IMR-90 (cell line): Measurements from ENCODE around the gene OTUD5. TPM values are rescaled to one million over a fixed set of nuclear protein-coding genes. Genes with fewer than 3 reads are reported as not detected.

Source experiments
- ATAC-seq: fragments of 200-7000 bp; cut with Tn5 transposase; 2 replicates; pipeline ENCODE4 v1.9.1; 2020; ENCODE audit warnings: low read depth, mild to moderate bottlenecking, moderate library complexity
- BruUV-seq: library from RNA; stranded (reverse); fragments of 400-500 nt; replicated peaks from 2 replicates; lab custom pipeline; 2021; lab: Mats Ljungman, UMichigan
- CTCF ChIA-PET: fragments of 300-600 bp; formaldehyde crosslinking; extraction: SDS; loops from one replicate; lab custom pipeline; 2021; ENCODE audit warnings: antibody characterized with exemption; lab: Yijun Ruan, JAX
- POLR2A ChIA-PET: fragments of 300-600 bp; sonication (Branson Sonifier 250); formaldehyde crosslinking; loops from one replicate; lab custom pipeline; 2022; ENCODE audit warnings: antibody characterized with exemption; ENCODE audit not compliant: unreplicated experiment; lab: Charles Lee
- DNase-seq: peaks from one replicate; pipeline ENCODE4 v3.0.0; 2013
- H2AFZ ChIP-seq: replicated peaks from 2 replicates; pipeline ENCODE3; 2013; ENCODE audit warnings: low read length, mild to moderate bottlenecking; ENCODE audit not compliant: poor library complexity
- H2AK5ac ChIP-seq: 2 replicates; pipeline ENCODE4 v1.6.1; 2013; ENCODE audit warnings: low read depth, low read length, inconsistent platforms
- H2AK9ac ChIP-seq: replicated peaks from 2 replicates; pipeline ENCODE3; 2013; ENCODE audit warnings: mild to moderate bottlenecking, low read depth, low read length, moderate library complexity; ENCODE audit not compliant: poor library complexity
- H2BK120ac ChIP-seq: 2 replicates; pipeline ENCODE4 v1.6.1; 2013; ENCODE audit warnings: low read depth, low read length, inconsistent platforms
- H2BK15ac ChIP-seq: 3 replicates; pipeline ENCODE4 v1.6.1; 2013; ENCODE audit warnings: low read depth, low read length, inconsistent platforms
- H2BK20ac ChIP-seq: 2 replicates; pipeline ENCODE4 v1.6.1; 2013; ENCODE audit warnings: low read depth, mild to moderate bottlenecking, inconsistent platforms, low read length, moderate library complexity
- H2BK5ac ChIP-seq: 2 replicates; pipeline ENCODE4 v1.6.1; 2013; ENCODE audit warnings: mild to moderate bottlenecking, low read depth, low read length, inconsistent platforms; ENCODE audit not compliant: poor library complexity, severe bottlenecking
- H3K14ac ChIP-seq: replicated peaks from 2 replicates; pipeline ENCODE4 v1.6.1; 2013; ENCODE audit warnings: low read depth, low read length, inconsistent platforms
- H3K18ac ChIP-seq: 2 replicates; pipeline ENCODE4 v1.6.1; 2013; ENCODE audit warnings: low read depth, low read length, control low read depth
- H3K23ac ChIP-seq: 2 replicates; pipeline ENCODE4 v1.6.1; 2013; ENCODE audit warnings: low read depth, low read length, inconsistent platforms
- H3K27ac ChIP-seq: 2 replicates; pipeline ENCODE4 v1.5.1; 2013; ENCODE audit warnings: mild to moderate bottlenecking, control low read depth, low read length; ENCODE audit not compliant: insufficient read depth
- H3K27me3 ChIP-seq: 2 replicates; pipeline ENCODE4 v1.6.1; 2013; ENCODE audit warnings: low read length; ENCODE audit not compliant: control insufficient read depth, insufficient read depth
- H3K36me3 ChIP-seq: 2 replicates; pipeline ENCODE4 v1.6.1; 2013; ENCODE audit warnings: low read length, mixed read lengths; ENCODE audit not compliant: control insufficient read depth, insufficient read depth
- H3K4ac ChIP-seq: 2 replicates; pipeline ENCODE4 v1.6.1; 2013; ENCODE audit warnings: low read depth, low read length, inconsistent platforms
- H3K4me1 ChIP-seq: 2 replicates; pipeline ENCODE4 v1.6.1; 2013; ENCODE audit warnings: low read length, mixed read lengths; ENCODE audit not compliant: control insufficient read depth, insufficient read depth
- H3K4me2 ChIP-seq: 2 replicates; pipeline ENCODE4 v1.6.1; 2013; ENCODE audit warnings: low read depth, mild to moderate bottlenecking, control low read depth, low read length, moderate library complexity
- H3K4me3 ChIP-seq: 2 replicates; pipeline ENCODE4 v1.5.1; 2013; ENCODE audit warnings: low read depth, mild to moderate bottlenecking, control low read depth, low read length, moderate library complexity; ENCODE audit not compliant: insufficient read depth
- H3K56ac ChIP-seq: 2 replicates; pipeline ENCODE4 v1.6.1; 2013; ENCODE audit warnings: low read length, inconsistent platforms; ENCODE audit not compliant: insufficient read depth; ENCODE audit errors: extremely low read depth
- H3K79me1 ChIP-seq, 2 experiments: 2 replicates each; pipeline ENCODE4 v1.6.1; 2013; ENCODE audit warnings: low read length in 2 of 2, inconsistent platforms in 1 of 2, low read depth in 1 of 2
- H3K9ac ChIP-seq: 2 replicates; pipeline ENCODE4 v1.6.1; 2013; ENCODE audit warnings: low read depth, low read length, control low read depth
- H3K9me1 ChIP-seq: 2 replicates; pipeline ENCODE4 v1.6.1; 2013; ENCODE audit warnings: low read length, inconsistent platforms; ENCODE audit not compliant: insufficient read depth
- H3K9me3 ChIP-seq: 2 replicates; pipeline ENCODE4 v1.6.1; 2013; ENCODE audit warnings: low read length; ENCODE audit not compliant: control insufficient read depth, insufficient read depth
- H4K20me1 ChIP-seq: 2 replicates; pipeline ENCODE4 v1.6.1; 2013; ENCODE audit warnings: low read length, inconsistent platforms; ENCODE audit not compliant: insufficient read depth
- H4K5ac ChIP-seq: 2 replicates; pipeline ENCODE4 v1.6.1; 2013; ENCODE audit warnings: mild to moderate bottlenecking, low read depth, low read length, control low read depth
- H4K8ac ChIP-seq, 2 experiments: 2 replicates each; pipeline ENCODE4 v1.6.1; 2013; ENCODE audit warnings: low read depth in 2 of 2, low read length in 2 of 2, control low read depth in 1 of 2, inconsistent platforms in 1 of 2
- H4K91ac ChIP-seq: 2 replicates; pipeline ENCODE4 v1.6.1; 2013; ENCODE audit warnings: low read depth, low read length, inconsistent platforms; ENCODE audit not compliant: insufficient read depth
- CEBPB ChIP-seq: IDR thresholded peaks from 2 replicates; pipeline ENCODE4 v1.6.1; 2012; ENCODE audit warnings: low read depth, low read length, improper control_type of control experiment
- CHD1 ChIP-seq: IDR thresholded peaks from 2 replicates; pipeline ENCODE4 v1.6.1; 2012; ENCODE audit warnings: low read depth, low read length, improper control_type of control experiment
- FOS ChIP-seq: fragments of 150-350 bp; IDR thresholded peaks from 2 replicates; pipeline ENCODE4 v1.6.1; 2016; ENCODE audit warnings: low read depth, low read length
- MAFK ChIP-seq: IDR thresholded peaks from 2 replicates; pipeline ENCODE4 v1.6.1; 2012; ENCODE audit warnings: low read depth, low read length, improper control_type of control experiment
- MAZ ChIP-seq: IDR thresholded peaks from 2 replicates; pipeline ENCODE4 v1.6.1; 2012; ENCODE audit warnings: low read depth, mild to moderate bottlenecking, low read length, improper control_type of control experiment, moderate library complexity, borderline replicate concordance
- MXI1 ChIP-seq: IDR thresholded peaks from 2 replicates; pipeline ENCODE4 v1.6.1; 2012; ENCODE audit warnings: low read depth, mild to moderate bottlenecking, low read length, moderate library complexity, borderline replicate concordance
- NFE2L2 ChIP-seq: fragments of 150-350 bp; IDR thresholded peaks from 2 replicates; pipeline ENCODE4 v1.6.1; 2016; ENCODE audit warnings: low read depth, mild to moderate bottlenecking, low read length
- POLR2A ChIP-seq: IDR thresholded peaks from 2 replicates; pipeline ENCODE4 v1.6.1; 2012; ENCODE audit warnings: mild to moderate bottlenecking, low read depth, low read length
- RAD21 ChIP-seq: IDR thresholded peaks from 2 replicates; pipeline ENCODE4 v1.6.1; 2012; ENCODE audit warnings: low read length, improper control_type of control experiment
- RCOR1 ChIP-seq: IDR thresholded peaks from 2 replicates; pipeline ENCODE4 v1.6.1; 2012; ENCODE audit warnings: mild to moderate bottlenecking, low read length, improper control_type of control experiment; ENCODE audit not compliant: insufficient replicate concordance
- RFX5 ChIP-seq: IDR thresholded peaks from 2 replicates; pipeline ENCODE4 v1.8.0; 2012; ENCODE audit warnings: low read depth, mild to moderate bottlenecking, low read length, moderate library complexity
- SMC3 ChIP-seq: fragments of 150-350 bp; IDR thresholded peaks from 2 replicates; pipeline ENCODE4 v1.6.1; 2016; ENCODE audit warnings: low read depth, mild to moderate bottlenecking, antibody characterized with exemption, low read length, moderate library complexity
- WGBS, 2 experiments: methylation state at CpG; one replicate each; pipeline versions ENCODE4 v1.1.5 to v1.1.7; 2013; ENCODE audit warnings: missing lambda C conversion rate in 2 of 2; ENCODE audit not compliant: insufficient read length in 1 of 2; ENCODE audit errors: extremely low coverage in 2 of 2; 5-methylcytosine and 5-hydroxymethylcytosine counted together
- dilution Hi-C: fragments of 300-500 bp; cut with HindIII; formaldehyde crosslinking; loops from one replicate; pipeline ENCODE4 v1.14.3; 2018; ENCODE audit warnings: low sequenced_read_pairs; ENCODE audit not compliant: unreplicated experiment
- in situ Hi-C: fragments of 300-500 bp; cut with MboI; formaldehyde crosslinking; loops from 3 replicates; pipeline ENCODE4 v1.14.3; 2019; ENCODE audit warnings: low sequenced_read_pairs, inconsistent platforms, mixed read lengths
- intact Hi-C: fragments of 100-400 bp; cut with micrococcal nuclease; formaldehyde crosslinking; loops from 2 replicates; pipeline ENCODE4 v1.10.0; 2022
- polyA plus RNA-seq, 3 experiments: library from polyadenylated mRNA; depleted of rRNA; stranded (reverse); fragments of >200 nt; gene quantifications; 2 replicates each; pipeline ENCODE4 v1.2.3, GENCODE V29; 2012; ENCODE audit warnings: low replicate concordance in 1 of 3
- total RNA-seq: library from RNA; depleted of rRNA; stranded (reverse); fragments of >200 nt; gene quantifications from 2 replicates; pipeline ENCODE4 v1.2.3, GENCODE V29; 2012
- TF ChIP-seq, protein P1 (sequence below): fragments of 150-350 bp; IDR thresholded peaks from 2 replicates; pipeline ENCODE4 v1.6.1; 2017; ENCODE audit warnings: mild to moderate bottlenecking, antibody characterized with exemption, low read length, low read depth
- TF ChIP-seq, protein P2 (sequence below): conservative IDR thresholded peaks from 2 replicates; pipeline ENCODE4 v1.5.1; 2012; ENCODE audit warnings: mild to moderate bottlenecking, low read depth, low read length, improper control_type of control experiment

OTUD5 gene
- total and polyA plus RNA-seq, 2 of the 4 experiments (the other 2 are of a cell fraction) = 30.6 to 50.4 TPM

DNA sequence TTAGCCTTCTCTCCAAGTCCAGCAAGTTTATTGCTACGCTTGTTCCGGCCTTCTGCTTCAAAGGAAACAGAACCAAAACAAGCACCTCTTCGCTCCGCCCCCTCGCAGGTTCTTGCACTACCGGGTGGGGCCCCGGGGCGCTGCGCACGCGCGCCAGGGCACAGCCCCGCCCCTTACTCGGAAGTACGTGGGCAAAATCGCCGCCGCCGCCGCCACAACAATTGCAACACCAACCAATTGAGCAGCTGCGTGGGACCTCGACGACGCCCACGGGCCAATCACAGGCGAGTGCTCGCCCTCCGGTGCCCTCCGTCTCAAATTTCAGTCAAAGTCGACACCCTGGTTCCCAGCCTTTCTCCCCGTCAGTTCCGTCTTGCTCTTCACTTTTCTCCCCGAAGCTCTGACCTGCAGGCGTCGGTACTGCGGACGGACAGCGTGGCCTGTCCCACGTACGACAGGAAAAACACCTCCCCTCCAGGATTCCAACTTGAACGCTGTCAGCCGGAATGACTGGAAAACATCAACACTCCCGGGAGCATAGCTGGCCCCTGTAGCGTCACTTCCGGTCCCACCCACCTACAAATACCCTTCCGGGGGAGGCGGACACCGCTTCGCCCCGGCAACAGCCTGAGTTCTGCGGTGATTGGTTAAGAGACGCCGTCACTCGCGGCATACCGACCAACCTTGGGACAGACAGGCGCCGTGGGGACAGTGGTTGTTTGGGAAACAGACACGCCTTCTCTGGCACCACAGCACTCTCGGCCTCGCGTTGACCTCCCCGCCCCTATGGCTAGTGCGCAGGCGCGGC is 624 bp upstream of the OTUD5 start:
- Histone ChIP-seq H3K9ac (peak overlapping the region; percentile 78), H2AK5ac (peak overlapping the region; percentile 93), H3K4me3 (peak overlapping the region; percentile 78), H3K36me3 (peaks cover 12% of the 10 kb centered on the region; the same call in 1 of the 2 replicates), H3K79me1 (peaks cover 4 to 45% of the 10 kb centered on the region in 2 experiments; a peak in 3 of 4 replicates), H3K9me1 (no peaks in the 10 kb centered on the region; the same call in none of the 2 replicates), H3K9me3 (no peaks in the 10 kb centered on the region), H2AFZ (peak overlapping the region; percentile 98), H4K8ac (peak overlapping the region; percentile 76 to 98), H3K14ac (peak overlapping the region; percentile 99), H2BK20ac (0 out of 2 replicates have a peak overlapping the region, but pooled peaks have one; percentile 57), H3K18ac (peak overlapping the region; percentile 91), H4K5ac (peak overlapping the region; percentile 92), H3K27ac (peak overlapping the region; percentile 89), H3K27me3 (no peaks in the 10 kb centered on the region), H4K91ac (peak overlapping the region; percentile 98), H3K56ac (peak overlapping the region; percentile 89), H3K4ac (peak overlapping the region; percentile 100), H2BK5ac (peak overlapping the region; percentile 98), H3K4me2 (peak overlapping the region; percentile 66), H2BK120ac (peak overlapping the region; percentile 91; the same call in 1 of the 2 replicates), H3K4me1 (peaks cover 2% of the 10 kb centered on the region), H2AK9ac (peak overlapping the region; percentile 87), H2BK15ac (no peak overlapping the region; the same call in 2 of the 3 replicates), H4K20me1 (peaks cover 18% of the 10 kb centered on the region; the same call in 1 of the 2 replicates), H3K23ac (peak overlapping the region; percentile 96; the same call in 1 of the 2 replicates)
- ATAC-seq (peak; percentile 89), DNase-seq (peak; percentile 98)
- CTCF ChIA-PET = interaction anchor here (0.6 to 1.0 kb wide), 2 partner anchors 14 to 209 kb away, joined by 3 read pairs; partner anchors contain the start of gene KCND1
- dilution Hi-C loops (no loop called here), in situ Hi-C loops (loop anchor here (25.0 kb wide), 1 partner anchor 104 kb away; the partner anchor contains the start of genes CCDC120 and PRAF2), intact Hi-C loops (loop anchor here (1.0 kb wide), 1 partner anchor 85 kb away; the partner anchor contains the start of gene TFE3)
- WGBS, 2 experiments = 35% methylated on average over 24 of the region's 66 CpGs; no CpG with 5 or more reads in 1 of the 2 experiments
- TSS peak; percentile 81 for BruUV-seq
- POLR2A ChIA-PET = interaction anchor here (0.5 to 1.2 kb wide), 3 partner anchors 85 to 165 kb away, joined by 3 to 13 read pairs (median 3); partner anchors contain the start of genes TFE3 and WDR45
- TF ChIP-seq RCOR1 (no peak), MAZ (peak; percentile 15; the same call in 1 of the 2 replicates), FOS (no peak), POLR2A (peak; percentile 92), CEBPB (peak; percentile 95), CHD1 (no peak), NFE2L2 (no peak), RAD21 (no peak), RFX5 (peak; percentile 83), MXI1 (no peak), MAFK (no peak), SMC3 (no peak)
- TF ChIP-seq, protein P1, sequence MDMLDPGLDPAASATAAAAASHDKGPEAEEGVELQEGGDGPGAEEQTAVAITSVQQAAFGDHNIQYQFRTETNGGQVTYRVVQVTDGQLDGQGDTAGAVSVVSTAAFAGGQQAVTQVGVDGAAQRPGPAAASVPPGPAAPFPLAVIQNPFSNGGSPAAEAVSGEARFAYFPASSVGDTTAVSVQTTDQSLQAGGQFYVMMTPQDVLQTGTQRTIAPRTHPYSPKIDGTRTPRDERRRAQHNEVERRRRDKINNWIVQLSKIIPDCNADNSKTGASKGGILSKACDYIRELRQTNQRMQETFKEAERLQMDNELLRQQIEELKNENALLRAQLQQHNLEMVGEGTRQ = no peak
- TF ChIP-seq, protein P2, sequence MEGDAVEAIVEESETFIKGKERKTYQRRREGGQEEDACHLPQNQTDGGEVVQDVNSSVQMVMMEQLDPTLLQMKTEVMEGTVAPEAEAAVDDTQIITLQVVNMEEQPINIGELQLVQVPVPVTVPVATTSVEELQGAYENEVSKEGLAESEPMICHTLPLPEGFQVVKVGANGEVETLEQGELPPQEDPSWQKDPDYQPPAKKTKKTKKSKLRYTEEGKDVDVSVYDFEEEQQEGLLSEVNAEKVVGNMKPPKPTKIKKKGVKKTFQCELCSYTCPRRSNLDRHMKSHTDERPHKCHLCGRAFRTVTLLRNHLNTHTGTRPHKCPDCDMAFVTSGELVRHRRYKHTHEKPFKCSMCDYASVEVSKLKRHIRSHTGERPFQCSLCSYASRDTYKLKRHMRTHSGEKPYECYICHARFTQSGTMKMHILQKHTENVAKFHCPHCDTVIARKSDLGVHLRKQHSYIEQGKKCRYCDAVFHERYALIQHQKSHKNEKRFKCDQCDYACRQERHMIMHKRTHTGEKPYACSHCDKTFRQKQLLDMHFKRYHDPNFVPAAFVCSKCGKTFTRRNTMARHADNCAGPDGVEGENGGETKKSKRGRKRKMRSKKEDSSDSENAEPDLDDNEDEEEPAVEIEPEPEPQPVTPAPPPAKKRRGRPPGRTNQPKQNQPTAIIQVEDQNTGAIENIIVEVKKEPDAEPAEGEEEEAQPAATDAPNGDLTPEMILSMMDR = no peak
